K562 (cell line): ENCODE measurements around the gene GPT2. TPM values are rescaled to one million over a fixed set of nuclear protein-coding genes. Genes with fewer than 3 reads are reported as not detected.
A peak's percentile ranks its signal among the peaks of the same experiment; 100 is the strongest.

Experiments
- ATAC-seq: fragments of 200-7000 bp; cut with Tn5 transposase; 3 replicates; pipeline ENCODE4 v1.9.1; 2020; ENCODE audit warnings: moderate library complexity
- BruUV-seq: library from RNA; stranded (reverse); fragments of 400-500 nt; replicated peaks from 2 replicates; lab custom pipeline; 2021; lab: Mats Ljungman, UMichigan
- CTCF ChIA-PET: fragments of 300-600 bp; formaldehyde crosslinking; extraction: SDS; loops from one replicate; lab custom pipeline; 2021; ENCODE audit warnings: low intra/inter-chr PET ratio; lab: Yijun Ruan, JAX
- POLR2A ChIA-PET: fragments of 300-600, 350-650 bp; sonication (Branson Sonifier 250); formaldehyde crosslinking; extraction: SDS; loops from one replicate; lab custom pipeline; 2021; ENCODE audit warnings: antibody characterized with exemption, inconsistent platforms; lab: Yijun Ruan, JAX
- DNase-seq, 4 experiments: peaks; one replicate each; pipeline versions ENCODE4 v3.0.0 to v3.0.0-alpha.2; 2011 to 2018; ENCODE audit warnings: low spot score in 3 of 4, mixed read lengths in 3 of 4; ENCODE audit errors: extremely low read depth in 1 of 4
- FAIRE-seq: peaks from 2 replicates; lab custom pipeline; 2011; peaks lifted over from hg19 to GRCh38; lab: Jason Lieb, UNC
- H2AFZ ChIP-seq: 2 replicates; pipeline ENCODE4 v1.6.0; 2011; ENCODE audit warnings: low read depth, low read length, control low read depth, inconsistent platforms
- H3K27ac ChIP-seq: fragments of 200-600 bp; 3 replicates; pipeline ENCODE4 v1.8.0; 2011; ENCODE audit warnings: low read depth, mild to moderate bottlenecking, control low read depth, inconsistent platforms, low read length, moderate library complexity, mixed read lengths; ENCODE audit errors: extremely low read depth
- H3K27me3 ChIP-seq, 2 experiments: fragments of 300-600 bp in 1 of 2; 2 replicates in 1 of 2; 3 replicates in 1 of 2; pipeline versions ENCODE4 v1.6.0 to v1.8.0; 2011; ENCODE audit warnings: inconsistent platforms in 2 of 2, low read length in 2 of 2, mild to moderate bottlenecking in 1 of 2, mixed read lengths in 1 of 2, moderate library complexity in 1 of 2; ENCODE audit not compliant: control insufficient read depth in 2 of 2, insufficient read depth in 2 of 2
- H3K36me3 ChIP-seq: fragments of 300-600 bp; 3 replicates; pipeline ENCODE4 v1.8.0; 2011; ENCODE audit warnings: mild to moderate bottlenecking, low read length, inconsistent platforms; ENCODE audit not compliant: control insufficient read depth, insufficient read depth
- H3K4me1 ChIP-seq, 2 experiments: fragments of 200-600 bp in 1 of 2; replicated peaks in 1 of 2; 2 replicates in 1 of 2; 3 replicates in 1 of 2; pipeline versions ENCODE4 v1.5.1 to v1.8.0; 2011; ENCODE audit warnings: inconsistent platforms in 2 of 2, low read length in 2 of 2, mild to moderate bottlenecking in 1 of 2, mixed read lengths in 1 of 2, moderate library complexity in 1 of 2; ENCODE audit not compliant: control insufficient read depth in 2 of 2, insufficient read depth in 2 of 2
- H3K4me2 ChIP-seq: 2 replicates; pipeline ENCODE4 v1.6.1; 2011; ENCODE audit warnings: low read length, control low read depth, inconsistent platforms, mixed read lengths; ENCODE audit not compliant: insufficient read depth
- H3K4me3 ChIP-seq: fragments of 200-600 bp; sonication (generic), shearing (Covaris generic); 2 replicates; pipeline ENCODE4 v1.5.1; 2016; ENCODE audit warnings: control low read depth, inconsistent platforms
- H3K79me2 ChIP-seq: fragments of 200-600 bp; 3 replicates; pipeline ENCODE4 v1.8.0; 2011; ENCODE audit warnings: low read length, inconsistent platforms; ENCODE audit not compliant: control insufficient read depth, insufficient read depth
- H3K9ac ChIP-seq, 2 experiments: 2 replicates each; pipeline versions ENCODE4 v1.6.0 to v1.6.1; 2011; ENCODE audit warnings: low read depth in 2 of 2, low read length in 2 of 2, control low read depth in 1 of 2, inconsistent platforms in 1 of 2, mild to moderate bottlenecking in 1 of 2, mixed read lengths in 1 of 2; ENCODE audit not compliant: insufficient read depth in 1 of 2
- H3K9me1 ChIP-seq: one replicate; pipeline ENCODE4 v1.6.0; 2011; ENCODE audit warnings: inconsistent platforms, mild to moderate bottlenecking, low read length, moderate library complexity; ENCODE audit not compliant: control insufficient read depth, insufficient read depth
- H3K9me3 ChIP-seq: replicated peaks from 2 replicates; pipeline ENCODE4 v1.5.1; 2011; ENCODE audit warnings: low read depth, low read length, inconsistent platforms; ENCODE audit not compliant: control insufficient read depth, insufficient read depth
- H4K20me1 ChIP-seq: replicated peaks from 2 replicates; pipeline ENCODE4 v1.6.1; 2011; ENCODE audit warnings: low read length, inconsistent platforms, mixed read lengths; ENCODE audit not compliant: control insufficient read depth, insufficient read depth
- CEBPZ ChIP-seq: fragments of 150-350 bp; IDR thresholded peaks from 2 replicates; pipeline ENCODE4 v1.6.1; 2014; ENCODE audit warnings: low read depth, mild to moderate bottlenecking, low read length, borderline replicate concordance
- FOS ChIP-seq: IDR thresholded peaks from 3 replicates; pipeline ENCODE4 v1.6.1; 2011; ENCODE audit not compliant: insufficient read length; ENCODE audit errors: extremely low read depth
- HDGF ChIP-seq: fragments of 450-650 bp; IDR thresholded peaks from 2 replicates; pipeline ENCODE4 v1.6.1; 2016
- IRF2 ChIP-seq: sonication (generic); formaldehyde crosslinking; IDR thresholded peaks from 2 replicates; pipeline ENCODE4 v1.8.1; 2022; ENCODE audit warnings: mild to moderate bottlenecking, missing genetic modification reagents
- PHTF2 ChIP-seq: fragments of 250-450 bp; sonication (Bioruptor Pico); IDR thresholded peaks from 2 replicates; pipeline ENCODE4 v1.5.0; 2021; ENCODE audit warnings: mild to moderate bottlenecking
- PRMT5 ChIP-seq: sonication (generic); formaldehyde crosslinking; IDR thresholded peaks from 2 replicates; pipeline ENCODE4 v1.5.0; 2020; ENCODE audit warnings: missing genetic modification reagents
- SRSF7 ChIP-seq: fragments of 200-400 bp; formaldehyde crosslinking; optimal IDR thresholded peaks from 2 replicates; pipeline ENCODE3; 2017; ENCODE audit warnings: mild to moderate bottlenecking, low read depth, low read length
- STAT5B ChIP-seq: fragments of 250-450 bp; sonication (Bioruptor Pico); IDR thresholded peaks from 2 replicates; pipeline ENCODE4 v1.8.0; 2021; ENCODE audit warnings: mild to moderate bottlenecking, inconsistent platforms
- TBL1XR1 ChIP-seq, 2 experiments: IDR thresholded peaks; 2 replicates each; pipeline ENCODE4 v1.6.1; 2012; ENCODE audit warnings: improper control_type of control experiment in 2 of 2, low read length in 2 of 2, mild to moderate bottlenecking in 1 of 2
- TEAD1 ChIP-seq, 2 experiments: fragments of 450-650 bp in 1 of 2; sonication (generic) in 1 of 2; formaldehyde crosslinking; IDR thresholded peaks; 2 replicates each; pipeline versions ENCODE4 v1.4.0 to v1.8.0; 2020 to 2022; ENCODE audit warnings: mild to moderate bottlenecking in 2 of 2, missing genetic modification reagents in 1 of 2
- TOE1 ChIP-seq, 2 experiments: fragments of 450-650 bp in 1 of 2; sonication (generic) in 1 of 2; formaldehyde crosslinking in 1 of 2; IDR thresholded peaks; 2 replicates each; pipeline versions ENCODE4 v1.7.1 to v1.8.0; 2016 to 2022; ENCODE audit warnings: borderline replicate concordance in 2 of 2, mild to moderate bottlenecking in 2 of 2, antibody characterized with exemption in 1 of 2, inconsistent platforms in 1 of 2, low read depth in 1 of 2, missing genetic modification reagents in 1 of 2, moderate library complexity in 1 of 2
- ZEB2 ChIP-seq: fragments of 450-650 bp; IDR thresholded peaks from 2 replicates; pipeline ENCODE4 v1.6.1; 2016
- ZFP30 ChIP-seq: fragments of 250-450 bp; sonication (Bioruptor Pico); IDR thresholded peaks from 2 replicates; pipeline ENCODE4 v1.8.0; 2022; ENCODE audit warnings: moderate library complexity, mild to moderate bottlenecking, inconsistent platforms, borderline replicate concordance
- ZNF263 ChIP-seq: sonication (generic); formaldehyde crosslinking; IDR thresholded peaks from 2 replicates; pipeline ENCODE4 v1.8.0; 2022; ENCODE audit warnings: mild to moderate bottlenecking, missing genetic modification reagents, borderline replicate concordance
- ZNF778 ChIP-seq: fragments of 450-650 bp; formaldehyde crosslinking; IDR thresholded peaks from 2 replicates; pipeline ENCODE4 v1.4.0; 2020; ENCODE audit warnings: mild to moderate bottlenecking, moderate library complexity
- WGBS: fragments of 100-300 bp; shearing (Covaris generic); methylation state at CpG from one replicate; pipeline ENCODE4 v1.1.6; 2016; ENCODE audit warnings: low coverage, mixed read lengths; ENCODE audit not compliant: insufficient coverage; ENCODE audit errors: missing lambda C conversion rate; 5-methylcytosine and 5-hydroxymethylcytosine counted together
- in situ Hi-C: fragments of 300-500 bp; cut with MboI; formaldehyde crosslinking; loops from 4 replicates; pipeline ENCODE4 v1.15.0; 2018; ENCODE audit warnings: inconsistent platforms, mixed read lengths
- intact Hi-C: fragments of 100-400 bp; cut with micrococcal nuclease; formaldehyde crosslinking; loops from 2 replicates; pipeline ENCODE4 v1.14.2; 2022
- polyA plus RNA-seq, 8 experiments: library from polyadenylated mRNA; depleted of rRNA in 4 of 8; stranded (reverse) in 5 of 8; unstranded in 3 of 8; fragments of >200 nt; fragmentation: Nextera tagmentation in 2 of 8; fragmentation: Illumina TruSeq in 1 of 8; extraction: Ambion mirVana in 2 of 8; extraction: Trizol in 1 of 8; gene quantifications; 2 replicates each; pipeline versions ENCODE4 v1.2.1 to v1.2.3, GENCODE V29; 2011 to 2014; ENCODE audit warnings: inconsistent platforms in 1 of 8, missing spikeins in 1 of 8
- total RNA-seq, 7 experiments: library from RNA; depleted of rRNA in 6 of 7; stranded (reverse); fragments of >200 nt in 6 of 7; fragmentation: Illumina TruSeq in 2 of 7; extraction: Trizol in 2 of 7; gene quantifications; 2 replicates each; pipeline versions ENCODE4 v1.2.1 to v1.2.3, GENCODE V29; 2011 to 2021; ENCODE audit warnings: low replicate concordance in 1 of 7
- TF ChIP-seq, protein P1 (sequence below): fragments of 250-450 bp; sonication (Bioruptor Pico); IDR thresholded peaks from 2 replicates; pipeline ENCODE4 v1.9.0; 2021; ENCODE audit warnings: mild to moderate bottlenecking, inconsistent platforms

The GPT2 gene
- total and polyA plus RNA-seq, 9 of the 15 experiments (the other 6 are each of a cell fraction or from before 2014, with no cell fraction given), result 0.79 to 14.4 (median 5.8) TPM

DNA sequence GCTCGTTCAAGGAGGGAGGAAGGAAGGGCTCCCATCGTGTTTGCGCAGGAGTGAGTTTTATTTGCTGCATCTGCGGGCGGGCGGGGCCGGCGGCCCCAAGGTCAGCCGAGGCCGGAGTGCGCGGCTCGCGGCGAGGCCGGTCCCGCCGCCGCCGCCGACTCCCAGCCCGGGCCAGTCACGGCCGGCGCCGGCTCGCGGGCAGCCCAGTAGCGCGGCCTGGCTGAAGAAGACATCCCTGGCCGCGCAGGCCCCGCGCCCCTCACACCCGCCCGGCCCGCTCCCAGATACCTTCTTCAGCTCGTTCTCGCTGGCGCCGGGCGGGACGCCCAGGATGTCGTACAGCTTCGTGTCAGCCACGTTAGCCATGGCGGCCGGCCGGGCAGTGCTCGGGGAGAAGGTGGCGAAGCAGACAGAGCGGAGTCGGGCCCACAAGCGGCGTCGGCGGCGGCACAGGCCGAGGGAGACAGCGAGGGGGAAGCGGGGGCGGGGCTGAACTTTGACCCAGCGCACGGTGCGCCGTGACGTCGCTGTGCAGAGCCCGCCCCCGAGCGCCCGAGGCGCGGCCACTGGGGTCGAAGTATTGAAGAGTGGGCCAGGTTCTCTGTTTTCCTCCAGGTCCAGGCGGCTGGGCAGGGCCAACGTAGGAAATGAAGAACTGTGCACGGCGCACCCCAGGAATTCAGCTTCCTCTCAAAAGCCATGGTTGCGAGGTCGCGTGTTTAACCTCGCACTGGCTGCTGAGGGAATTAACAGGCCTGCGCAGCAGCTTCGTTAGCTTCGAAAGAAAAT is 89.2 kb downstream of the GPT2 start, which contains the start of gene DNAJA2:
DNAJA2 (minus strand) TSS at position 468 of the 789 bp plus-strand sequence; CDS start at position 366, 102 bp downstream.
- peaks cover 36% of the 10 kb centered on the region for H3K36me3 ChIP-seq
- intact Hi-C loops (no loop called here), in situ Hi-C loops (no loop called here)
- peak within 1 kb of the TSS; percentile 83 for H3K27ac ChIP-seq
- no peaks in the 10 kb centered on the region for H3K27me3 ChIP-seq
- peaks cover 54% of the 10 kb centered on the region for H3K79me2 ChIP-seq
- BruUV-seq, result no TSS peak
- H3K4me3 ChIP-seq, result peak within 1 kb of the TSS; percentile 95
- WGBS, result 1% methylated on average over 56 of the region's 86 CpGs
- peak; percentile 67 for FAIRE-seq
- POLR2A ChIA-PET, result interaction anchor here (0.8 to 2.1 kb wide), 7 partner anchors 8 to 58 kb away, joined by 3 to 14 read pairs (median 4); no protein-coding TSS in a partner anchor
- CTCF ChIA-PET, result no interaction called here
- peaks cover 13% of the 10 kb centered on the region in 2 experiments; a peak in 4 of 5 replicates for H3K4me1 ChIP-seq
- H2AFZ ChIP-seq, result peak within 1 kb of the TSS; percentile 87
- peak within 1 kb of the TSS; percentile 86 to 96 for H3K9ac ChIP-seq
- H3K9me1 ChIP-seq, result no peaks in the 10 kb centered on the region
- peak within 1 kb of the TSS; percentile 84 for H3K4me2 ChIP-seq
- H4K20me1 ChIP-seq, result peaks cover 11% of the 10 kb centered on the region
- H3K9me3 ChIP-seq, result no peaks in the 10 kb centered on the region
- ATAC-seq, result peak; percentile 96
- DNase-seq, result peak; percentile 90 to 94 (median 92)
- TF ChIP-seq ZFP30 (CRISPR knock-in tag) (no peak), TBL1XR1 (IDR thresholded peaks at IDR 0.05; ENCODE audit: low read length in 2 of 2) (no peak; a peak in 1 of 4 replicates), STAT5B (CRISPR knock-in tag) (no peak), HDGF (no peak), FOS (no peak), SRSF7 (no peak), PHTF2 (CRISPR knock-in tag) (no peak), TEAD1 (CRISPR knock-in tag; IDR thresholded peaks at IDR 0.05) (0 out of 4 replicates have a peak, but pooled peaks of 1 of the 2 experiments have one; percentile 29), TOE1 (IDR thresholded peaks at IDR 0.05; ENCODE audit: borderline replicate concordance) (no peak), TOE1 (CRISPR knock-in tag; IDR thresholded peaks at IDR 0.05; ENCODE audit: borderline replicate concordance, low read depth) (no peak), ZEB2 (no peak), PRMT5 (CRISPR knock-in tag) (no peak), CEBPZ (no peak), ZNF263 (no peak), ZNF778 (CRISPR knock-in tag) (no peak), IRF2 (CRISPR knock-in tag) (no peak)
- TF ChIP-seq, protein P1, sequence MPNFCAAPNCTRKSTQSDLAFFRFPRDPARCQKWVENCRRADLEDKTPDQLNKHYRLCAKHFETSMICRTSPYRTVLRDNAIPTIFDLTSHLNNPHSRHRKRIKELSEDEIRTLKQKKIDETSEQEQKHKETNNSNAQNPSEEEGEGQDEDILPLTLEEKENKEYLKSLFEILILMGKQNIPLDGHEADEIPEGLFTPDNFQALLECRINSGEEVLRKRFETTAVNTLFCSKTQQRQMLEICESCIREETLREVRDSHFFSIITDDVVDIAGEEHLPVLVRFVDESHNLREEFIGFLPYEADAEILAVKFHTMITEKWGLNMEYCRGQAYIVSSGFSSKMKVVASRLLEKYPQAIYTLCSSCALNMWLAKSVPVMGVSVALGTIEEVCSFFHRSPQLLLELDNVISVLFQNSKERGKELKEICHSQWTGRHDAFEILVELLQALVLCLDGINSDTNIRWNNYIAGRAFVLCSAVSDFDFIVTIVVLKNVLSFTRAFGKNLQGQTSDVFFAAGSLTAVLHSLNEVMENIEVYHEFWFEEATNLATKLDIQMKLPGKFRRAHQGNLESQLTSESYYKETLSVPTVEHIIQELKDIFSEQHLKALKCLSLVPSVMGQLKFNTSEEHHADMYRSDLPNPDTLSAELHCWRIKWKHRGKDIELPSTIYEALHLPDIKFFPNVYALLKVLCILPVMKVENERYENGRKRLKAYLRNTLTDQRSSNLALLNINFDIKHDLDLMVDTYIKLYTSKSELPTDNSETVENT, result peak; percentile 38; the same call in 1 of the 2 replicates
